BLaER1 (cell line): ENCODE results near the gene PALLD.
A peak's percentile ranks its signal among the peaks of the same experiment; 100 is the strongest.
"Not testable (repeated sequence)": the region's sequence is repeated elsewhere in the genome, so short reads cannot be mapped to it uniquely, and the experiment has no call there.

ENCODE experiments used
- H3K27ac ChIP-seq: shearing (Covaris generic); formaldehyde crosslinking; 2 replicates; pipeline ENCODE4 v1.8.1; 2022
- H3K27me3 ChIP-seq: shearing (Covaris generic); formaldehyde crosslinking; 2 replicates; pipeline ENCODE4 v1.8.1; 2022
- H3K36me3 ChIP-seq: shearing (Covaris generic); formaldehyde crosslinking; 2 replicates; pipeline ENCODE4 v1.8.1; 2022
- H3K4me1 ChIP-seq: shearing (Covaris generic); formaldehyde crosslinking; 2 replicates; pipeline ENCODE4 v1.8.1; 2022
- H3K4me2 ChIP-seq: shearing (Covaris generic); formaldehyde crosslinking; 2 replicates; pipeline ENCODE4 v1.8.1; 2022
- H3K4me3 ChIP-seq: shearing (Covaris generic); formaldehyde crosslinking; 2 replicates; pipeline ENCODE4 v1.8.1; 2022
- H3K9ac ChIP-seq: shearing (Covaris generic); formaldehyde crosslinking; 2 replicates; pipeline ENCODE4 v1.8.1; 2022
- H3K9me3 ChIP-seq: shearing (Covaris generic); formaldehyde crosslinking; 2 replicates; pipeline ENCODE4 v1.8.1; 2022
- H4K20me1 ChIP-seq: shearing (Covaris generic); formaldehyde crosslinking; 2 replicates; pipeline ENCODE4 v1.8.1; 2022
- Cebpa-rat ChIP-seq: shearing (Covaris generic); IDR thresholded peaks from 2 replicates; pipeline ENCODE4 v1.8.1; 2022

PALLD gene

DNA sequence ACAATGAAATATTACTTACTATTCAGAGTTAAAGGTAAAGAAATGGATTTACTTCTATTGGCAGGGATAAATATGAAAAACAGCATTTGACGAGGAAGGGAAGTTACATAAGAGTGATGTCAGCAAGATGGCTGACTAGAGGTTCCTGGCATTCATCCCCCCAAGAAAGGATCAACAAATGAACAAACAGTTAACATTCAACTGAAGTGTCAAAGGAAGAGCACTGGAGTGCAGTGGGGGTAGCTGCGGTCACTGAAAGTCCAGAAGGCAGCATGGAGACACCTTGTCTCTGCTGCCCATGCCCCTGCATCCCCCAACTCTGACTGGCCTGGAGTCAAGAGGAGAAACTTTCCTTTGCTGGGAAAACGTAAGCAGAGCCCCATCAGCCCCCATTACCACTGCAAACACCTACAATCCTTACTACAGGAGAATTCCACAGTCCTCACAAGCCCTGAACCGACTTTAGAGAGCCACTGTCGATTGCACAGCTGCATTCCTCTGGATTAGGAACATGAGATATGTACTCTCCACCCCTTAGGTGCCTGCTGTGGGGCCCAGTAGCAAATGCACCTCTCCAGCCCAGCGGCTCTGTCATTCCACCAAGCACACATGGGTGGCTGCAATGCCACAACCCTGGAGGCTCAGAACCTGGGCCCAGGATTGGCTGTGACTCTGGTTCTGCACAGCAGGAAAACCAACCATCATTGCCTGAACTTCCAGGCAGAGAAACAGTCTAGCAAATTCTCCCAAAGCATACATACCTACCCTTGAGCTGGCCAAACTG, 433.8 kb downstream of the PALLD start:
- Histone ChIP-seq H3K4me1 (no peaks in the 10 kb centered on the region), H3K9me3 (peaks cover 31% of the 10 kb centered on the region), H3K9ac (no peak overlapping the region), H3K4me2 (no peak overlapping the region), H4K20me1 (no peaks in the 10 kb centered on the region), H3K27me3 (no peaks in the 10 kb centered on the region), H3K4me3 (no peak overlapping the region), H3K27ac (no peak overlapping the region), H3K36me3 (no peaks in the 10 kb centered on the region)
- TF ChIP-seq Cebpa-rat: no peak

DNA sequence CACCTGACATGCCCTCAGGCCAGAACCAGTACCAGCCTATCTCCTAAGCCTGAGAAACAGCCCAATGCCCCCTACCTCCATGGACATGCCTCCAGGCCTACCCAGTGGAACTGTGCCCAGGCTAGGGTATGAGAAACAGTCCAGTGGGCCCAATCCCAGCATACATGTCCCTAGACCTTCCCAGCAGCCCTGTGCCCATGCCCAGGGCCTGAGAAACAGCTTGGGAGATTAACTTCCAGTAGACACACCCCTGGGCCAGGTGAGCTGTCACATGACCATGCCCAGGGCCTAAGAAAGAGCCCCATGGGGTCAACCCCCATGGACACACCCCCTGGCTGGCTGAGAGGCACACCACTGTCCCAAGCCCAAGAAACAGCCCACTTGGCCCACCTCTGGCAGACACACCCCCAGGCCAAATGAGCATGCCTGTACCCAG, 434.4 kb downstream of the PALLD start:
- no peak overlapping the region for H3K4me2 ChIP-seq
- H4K20me1 ChIP-seq: no peaks in the 10 kb centered on the region
- no peak overlapping the region for H3K27ac ChIP-seq
- no peak overlapping the region for H3K9ac ChIP-seq
- TF ChIP-seq Cebpa-rat: no peak
- no peak overlapping the region for H3K4me3 ChIP-seq
- peaks cover 31% of the 10 kb centered on the region for H3K9me3 ChIP-seq
- no peaks in the 10 kb centered on the region for H3K36me3 ChIP-seq
- H3K27me3 ChIP-seq: no peaks in the 10 kb centered on the region
- H3K4me1 ChIP-seq: no peaks in the 10 kb centered on the region

DNA sequence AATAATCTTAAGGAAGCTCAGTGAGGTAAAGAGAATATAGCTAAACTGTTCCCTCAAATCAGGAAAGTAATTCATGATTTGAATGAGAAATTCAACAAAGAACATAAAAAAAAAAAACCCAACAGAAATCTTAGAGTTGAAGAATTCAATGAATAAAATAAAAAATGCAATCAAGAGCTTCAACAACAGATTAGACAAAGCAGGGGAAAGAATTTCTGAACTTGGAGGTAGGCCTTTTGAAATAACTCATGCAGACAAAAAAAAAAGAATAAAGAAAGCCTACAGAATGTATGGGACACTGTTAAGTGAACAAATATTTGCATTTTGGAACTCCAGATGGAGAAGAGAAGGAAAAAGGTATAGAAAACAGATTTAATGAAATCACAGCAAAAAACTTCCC, 435.3 kb downstream of the PALLD start:
- H3K4me1 ChIP-seq: no peaks in the 10 kb centered on the region
- H3K27me3 ChIP-seq: no peaks in the 10 kb centered on the region
- TF ChIP-seq Cebpa-rat: no peak
- H3K9ac ChIP-seq: no peak overlapping the region
- no peaks in the 10 kb centered on the region for H3K36me3 ChIP-seq
- H3K9me3 ChIP-seq: peaks cover 31% of the 10 kb centered on the region
- H3K27ac ChIP-seq: no peak overlapping the region
- no peaks in the 10 kb centered on the region for H4K20me1 ChIP-seq
- H3K4me2 ChIP-seq: no peak overlapping the region
- no peak overlapping the region for H3K4me3 ChIP-seq

DNA sequence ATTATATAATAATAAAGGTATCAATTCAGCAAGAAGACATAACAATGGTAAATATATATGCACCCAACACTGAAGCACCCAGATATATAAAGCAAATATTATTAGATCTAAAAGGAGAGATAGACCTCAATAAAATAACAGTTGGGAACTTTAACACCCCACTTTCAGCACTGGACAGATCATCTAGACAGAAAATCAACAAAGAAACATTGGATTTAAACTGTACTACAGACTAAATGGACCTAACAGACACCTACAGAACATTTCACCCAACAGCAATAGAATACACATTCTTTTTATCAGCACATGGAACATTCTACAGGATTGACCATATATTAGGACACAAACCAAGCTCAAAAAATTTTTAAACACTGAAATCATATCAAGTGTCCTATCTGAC, 436.6 kb downstream of the PALLD start:
- H3K9ac ChIP-seq: no peak overlapping the region
- no peak overlapping the region for H3K27ac ChIP-seq
- H3K9me3 ChIP-seq: peaks cover 38% of the 10 kb centered on the region
- no peak overlapping the region for H3K4me3 ChIP-seq
- H4K20me1 ChIP-seq: no peaks in the 10 kb centered on the region
- no peaks in the 10 kb centered on the region for H3K27me3 ChIP-seq
- no peaks in the 10 kb centered on the region for H3K4me1 ChIP-seq
- no peak overlapping the region for H3K4me2 ChIP-seq
- H3K36me3 ChIP-seq: no peaks in the 10 kb centered on the region
- TF ChIP-seq Cebpa-rat: no peak

DNA sequence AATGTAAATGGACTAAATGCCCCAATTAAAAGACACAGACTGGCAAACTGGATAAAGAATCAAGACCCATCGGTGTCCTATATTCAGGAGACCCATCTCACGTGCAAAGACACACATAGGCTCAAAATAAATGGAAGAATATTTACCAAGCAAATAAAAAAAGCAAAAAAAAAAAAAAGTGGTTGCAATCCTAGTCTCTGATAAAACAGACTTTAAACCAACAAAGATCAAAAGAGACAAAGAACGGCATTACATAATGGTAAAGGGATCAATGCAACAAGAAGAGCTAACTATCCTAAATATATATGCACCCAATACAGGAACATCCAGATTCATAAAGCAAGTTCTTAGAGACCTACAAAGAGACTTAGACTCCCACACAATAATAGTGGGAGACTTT, 440.6 kb downstream of the PALLD start:
- H3K4me2 ChIP-seq: not testable (repeated sequence)

DNA sequence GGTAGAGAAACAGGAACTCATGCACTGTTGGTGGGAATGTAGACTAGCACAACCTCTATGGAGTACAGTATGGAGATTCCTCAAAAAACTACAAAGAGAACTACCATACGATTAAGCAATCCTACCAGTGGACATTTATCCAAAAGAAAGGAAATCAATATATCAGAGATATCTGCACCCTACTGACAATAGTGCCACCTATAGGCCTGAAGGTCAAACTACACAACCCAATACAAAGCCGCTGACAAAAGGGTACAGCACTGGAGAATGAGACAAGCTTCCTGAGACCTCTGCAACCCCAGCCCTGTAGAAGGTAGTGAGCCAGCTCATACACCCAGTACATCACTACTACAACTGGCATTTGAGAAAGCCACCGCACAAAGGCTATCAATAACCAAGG, 446.1 kb downstream of the PALLD start:
- Histone ChIP-seq H3K4me1 (no peaks in the 10 kb centered on the region), H3K9ac (no peak overlapping the region), H3K36me3 (no peaks in the 10 kb centered on the region), H3K4me3 (no peak overlapping the region), H3K27me3 (no peaks in the 10 kb centered on the region), H4K20me1 (no peaks in the 10 kb centered on the region), H3K9me3 (peaks cover 13% of the 10 kb centered on the region), H3K27ac (no peak overlapping the region), H3K4me2 (no peak overlapping the region)
- TF ChIP-seq Cebpa-rat: no peak

More for the DNA sequence above, 440.6 kb downstream of the PALLD start:
- H3K9ac ChIP-seq, H3K36me3 ChIP-seq, H4K20me1 ChIP-seq, H3K4me1 ChIP-seq, H3K4me3 ChIP-seq, H3K27ac ChIP-seq, H3K27me3 ChIP-seq: not testable (repeated sequence)
- peaks cover 27% of the 10 kb centered on the region for H3K9me3 ChIP-seq

DNA sequence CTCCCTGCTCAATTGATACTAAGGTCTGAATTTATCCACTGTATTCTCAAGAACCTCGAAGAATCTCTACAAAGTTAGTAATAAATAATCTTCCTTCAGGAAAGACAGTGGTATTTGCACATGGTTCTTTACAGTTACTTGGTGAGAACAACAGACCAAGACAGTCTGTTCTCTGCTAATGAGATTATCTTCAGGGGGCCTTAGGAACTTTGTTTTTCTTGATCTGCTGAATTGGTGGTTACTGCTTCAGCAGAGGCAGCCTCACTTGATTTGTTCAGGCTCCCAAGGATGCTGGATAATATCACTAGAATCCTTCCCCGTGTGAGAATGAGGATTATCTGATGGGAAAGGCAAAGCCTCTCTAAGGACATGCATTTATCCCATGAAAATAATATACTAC, 448.4 kb downstream of the PALLD start:
- TF ChIP-seq Cebpa-rat: no peak

DNA sequence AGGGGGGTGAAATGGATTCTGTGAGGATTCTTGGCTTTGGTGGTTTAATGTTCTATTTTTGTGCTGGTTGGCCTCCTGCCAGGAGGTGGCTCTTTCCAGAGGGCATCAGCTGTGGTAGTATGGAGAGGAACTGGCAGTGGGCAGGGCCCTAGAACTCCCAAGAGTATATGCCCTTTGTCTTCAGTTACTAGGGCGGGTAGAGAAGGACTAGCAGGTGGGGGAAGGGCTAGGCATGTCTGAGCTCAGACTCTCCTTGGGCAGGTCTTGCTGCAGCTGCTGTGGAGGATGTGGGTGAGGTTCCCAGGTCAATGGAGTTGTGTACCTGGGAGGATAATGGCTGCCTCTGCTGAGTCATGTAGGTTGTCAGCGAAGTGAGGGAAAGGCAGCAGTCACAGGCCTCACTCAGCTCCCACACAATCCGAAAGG, 456.0 kb downstream of the PALLD start:
- Histone ChIP-seq H3K4me1 (peaks cover 16% of the 10 kb centered on the region), H3K4me2 (peak overlapping the region; percentile 73), H3K27ac (peak overlapping the region; percentile 66)

More for the DNA sequence above, 448.4 kb downstream of the PALLD start:
- no peak overlapping the region for H3K9ac ChIP-seq
- H3K4me3 ChIP-seq: no peak overlapping the region
- H3K4me1 ChIP-seq: no peaks in the 10 kb centered on the region
- no peaks in the 10 kb centered on the region for H4K20me1 ChIP-seq
- H3K9me3 ChIP-seq: peaks cover 5% of the 10 kb centered on the region; the same call in 1 of the 2 replicates
- no peak overlapping the region for H3K4me2 ChIP-seq
- H3K27ac ChIP-seq: no peak overlapping the region
- H3K27me3 ChIP-seq: no peaks in the 10 kb centered on the region
- H3K36me3 ChIP-seq: no peaks in the 10 kb centered on the region

DNA sequence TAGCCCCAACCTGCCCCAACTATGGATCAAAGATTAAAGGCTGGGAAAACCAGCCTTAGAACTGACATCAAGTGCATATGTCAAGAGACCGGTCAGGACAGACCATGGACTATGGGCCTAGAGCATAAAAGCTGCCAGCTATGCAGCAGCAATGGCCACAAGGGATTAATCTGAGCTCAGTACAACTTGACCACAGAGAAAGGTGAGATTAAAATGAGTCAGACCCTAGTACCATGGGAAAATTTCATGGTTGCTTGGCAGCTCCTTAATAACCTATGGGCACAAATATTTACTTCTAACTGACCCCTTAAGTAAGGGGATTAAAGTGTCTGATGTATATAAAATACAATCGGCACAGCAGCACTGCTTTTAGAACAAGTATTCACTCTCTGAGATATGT, 458.8 kb downstream of the PALLD start:
- no peak overlapping the region for H3K4me3 ChIP-seq
- no peak overlapping the region for H3K9ac ChIP-seq
- peaks cover 16% of the 10 kb centered on the region for H3K4me1 ChIP-seq
- H4K20me1 ChIP-seq: no peaks in the 10 kb centered on the region
- no peaks in the 10 kb centered on the region for H3K27me3 ChIP-seq
- no peak overlapping the region for H3K27ac ChIP-seq
- H3K4me2 ChIP-seq: no peak overlapping the region
- TF ChIP-seq Cebpa-rat: no peak
- 0 out of 2 replicates have a peak, but pooled peaks cover 10% of the 10 kb centered on the region for H3K9me3 ChIP-seq
- H3K36me3 ChIP-seq: no peaks in the 10 kb centered on the region

More for the DNA sequence above, 456.0 kb downstream of the PALLD start:
- not testable (repeated sequence) for H3K4me3 ChIP-seq, H3K36me3 ChIP-seq, H3K9ac ChIP-seq, H4K20me1 ChIP-seq, H3K9me3 ChIP-seq, H3K27me3 ChIP-seq

DNA sequence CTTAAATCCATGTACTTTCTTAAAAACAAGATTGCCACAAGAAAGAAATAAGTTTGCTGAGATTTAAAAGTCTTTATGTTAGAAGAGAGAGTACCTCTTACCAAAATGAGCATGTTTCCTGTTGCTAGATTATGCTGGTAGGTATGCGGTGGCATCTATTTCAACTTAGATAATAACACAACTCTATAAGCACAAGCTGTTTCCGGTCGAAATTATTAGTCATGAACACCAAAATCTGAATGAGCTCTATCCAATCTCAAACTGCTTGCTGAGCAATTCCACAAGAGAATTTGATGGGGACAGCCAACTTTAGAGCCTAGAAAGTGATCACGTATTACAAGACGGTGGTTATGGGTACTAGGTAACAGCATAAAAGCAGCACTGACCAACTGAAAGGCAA, 463.9 kb downstream of the PALLD start:
- no peak overlapping the region for H3K4me2 ChIP-seq
- H3K27ac ChIP-seq: no peak overlapping the region
- no peaks in the 10 kb centered on the region for H3K36me3 ChIP-seq
- no peak overlapping the region for H3K4me3 ChIP-seq
- H3K9me3 ChIP-seq: no peaks in the 10 kb centered on the region
- H3K9ac ChIP-seq: no peak overlapping the region
- no peaks in the 10 kb centered on the region for H3K27me3 ChIP-seq
- H3K4me1 ChIP-seq: no peaks in the 10 kb centered on the region
- no peak for TF ChIP-seq Cebpa-rat
- no peaks in the 10 kb centered on the region for H4K20me1 ChIP-seq

DNA sequence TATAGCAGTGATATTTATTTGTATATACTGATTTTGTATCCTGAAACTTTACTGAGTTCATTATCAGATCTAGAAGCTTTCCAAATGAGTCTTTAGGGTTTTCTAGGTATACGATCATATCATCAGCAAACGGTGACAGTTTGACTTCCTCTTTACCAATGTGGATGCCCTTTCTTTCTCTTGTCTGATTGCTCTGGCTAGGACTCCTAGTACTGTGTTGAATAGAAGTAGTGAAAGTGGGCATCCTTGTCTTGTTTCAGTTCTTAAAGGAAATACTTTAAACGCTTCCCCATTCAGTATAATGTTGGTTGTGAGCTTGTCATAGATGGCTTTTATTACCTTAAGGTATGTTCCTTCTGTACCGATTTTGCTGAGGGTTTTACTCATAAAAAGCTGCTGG, 475.7 kb downstream of the PALLD start:
- H3K27ac ChIP-seq: no peak overlapping the region
- peaks cover 29% of the 10 kb centered on the region for H3K36me3 ChIP-seq
- H3K4me2 ChIP-seq: no peak overlapping the region
- no peak overlapping the region for H3K4me3 ChIP-seq
- no peak for TF ChIP-seq Cebpa-rat
- no peaks in the 10 kb centered on the region for H4K20me1 ChIP-seq
- H3K9me3 ChIP-seq: peaks cover 47% of the 10 kb centered on the region
- H3K4me1 ChIP-seq: no peaks in the 10 kb centered on the region
- no peaks in the 10 kb centered on the region for H3K27me3 ChIP-seq
- no peak overlapping the region for H3K9ac ChIP-seq
